ENCODE measurements around the gene UQCRC1. TPM values are rescaled to one million over a fixed set of nuclear protein-coding genes. Genes with fewer than 3 reads are reported as not detected.

UQCRC1 gene
- polyA plus RNA-seq, 3 donors, result 326 to 409 (median 350) TPM

DNA sequence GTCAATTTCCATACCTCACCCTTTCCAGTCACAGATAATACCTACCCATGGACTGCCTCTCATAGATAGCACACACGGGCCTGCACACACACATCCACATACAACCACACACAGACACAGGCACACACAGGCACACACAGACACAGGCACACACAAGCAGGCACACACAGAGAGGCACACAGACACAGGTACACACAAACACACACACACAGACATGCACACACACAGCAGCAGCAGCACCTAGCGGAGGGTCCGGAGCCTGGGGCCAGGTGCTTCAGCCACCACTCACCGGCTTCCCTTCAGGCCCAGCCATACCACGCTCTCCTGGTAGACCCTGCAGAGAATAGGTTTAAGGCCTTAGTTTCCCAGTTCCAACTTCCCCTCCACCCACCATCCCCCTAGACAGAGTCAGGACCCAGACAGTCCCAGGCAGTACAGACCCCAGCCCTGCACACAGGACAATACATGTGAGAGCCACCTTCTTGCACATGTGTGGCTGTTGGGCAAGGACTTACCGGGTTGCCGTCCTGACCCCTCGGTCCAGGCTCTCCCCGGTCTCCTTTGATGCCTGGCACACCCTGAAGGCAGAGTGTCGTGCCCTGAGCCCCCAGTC is 35.4 kb downstream of the UQCRC1 start:
- H3K4me1 Mint-ChIP-seq, result no peaks in the 10 kb centered on the region
- Histone ChIP-seq H3K4me3 (replicated peaks in 1 of 3; ENCODE audit: low read depth in 2 of 3, low read length in 3 of 3) (no peak overlapping the region), H3K27ac (ENCODE audit: low read depth in 1 of 2, low read length in 2 of 2) (no peak overlapping the region), H3K4me1 (ENCODE audit: control insufficient read depth in 1 of 2, insufficient read depth in 2 of 2, low read length in 2 of 2) (no peaks in the 10 kb centered on the region), H3K27me3 (ENCODE audit: control insufficient read depth in 2 of 2, insufficient read depth in 2 of 2, low read length in 2 of 2) (no peaks in the 10 kb centered on the region), H2AFZ (ENCODE audit: insufficient read depth, low read depth, low read length, poor library complexity, severe bottlenecking) (no peak overlapping the region), H3K79me2 (ENCODE audit: insufficient read depth, low read length) (no peaks in the 10 kb centered on the region), H3K4me2 (replicated peaks; ENCODE audit: extremely low read depth, low read length, poor library complexity, severe bottlenecking) (no peak overlapping the region), H3K9ac (ENCODE audit: insufficient read depth, low read length, poor library complexity, severe bottlenecking) (no peak overlapping the region), H3K36me3 (replicated peaks in 1 of 2; ENCODE audit: control insufficient read depth in 1 of 2, insufficient read depth in 2 of 2, low read length in 2 of 2) (no peaks in the 10 kb centered on the region), H3K9me3 (replicated peaks in 1 of 2; ENCODE audit: control insufficient read depth in 1 of 2, insufficient read depth in 1 of 2, low read length in 2 of 2) (no peaks in the 10 kb centered on the region), H4K20me1 (ENCODE audit: insufficient read depth, low read length) (no peaks in the 10 kb centered on the region)
- no peak overlapping the region for H3K27ac Mint-ChIP-seq
- H3K9me3 Mint-ChIP-seq, result no peaks in the 10 kb centered on the region
- WGBS (ENCODE audit: insufficient coverage), result 98% methylated on average over 5 of the region's 10 CpGs
- H3K4me3 Mint-ChIP-seq, result no peak overlapping the region
- intact Hi-C loops (cut with micrococcal nuclease), result loop anchor here in 1 of 2 donors (5.0 kb wide), 1 partner anchor 33 kb away; the partner anchor contains the start of gene UQCRC1
- TF ChIP-seq, protein P1, sequence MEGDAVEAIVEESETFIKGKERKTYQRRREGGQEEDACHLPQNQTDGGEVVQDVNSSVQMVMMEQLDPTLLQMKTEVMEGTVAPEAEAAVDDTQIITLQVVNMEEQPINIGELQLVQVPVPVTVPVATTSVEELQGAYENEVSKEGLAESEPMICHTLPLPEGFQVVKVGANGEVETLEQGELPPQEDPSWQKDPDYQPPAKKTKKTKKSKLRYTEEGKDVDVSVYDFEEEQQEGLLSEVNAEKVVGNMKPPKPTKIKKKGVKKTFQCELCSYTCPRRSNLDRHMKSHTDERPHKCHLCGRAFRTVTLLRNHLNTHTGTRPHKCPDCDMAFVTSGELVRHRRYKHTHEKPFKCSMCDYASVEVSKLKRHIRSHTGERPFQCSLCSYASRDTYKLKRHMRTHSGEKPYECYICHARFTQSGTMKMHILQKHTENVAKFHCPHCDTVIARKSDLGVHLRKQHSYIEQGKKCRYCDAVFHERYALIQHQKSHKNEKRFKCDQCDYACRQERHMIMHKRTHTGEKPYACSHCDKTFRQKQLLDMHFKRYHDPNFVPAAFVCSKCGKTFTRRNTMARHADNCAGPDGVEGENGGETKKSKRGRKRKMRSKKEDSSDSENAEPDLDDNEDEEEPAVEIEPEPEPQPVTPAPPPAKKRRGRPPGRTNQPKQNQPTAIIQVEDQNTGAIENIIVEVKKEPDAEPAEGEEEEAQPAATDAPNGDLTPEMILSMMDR (IDR thresholded peaks at IDR 0.05), result no peak
- no peaks in the 10 kb centered on the region for H3K36me3 Mint-ChIP-seq
- peaks cover 4 to 9% (median 5%) of the 10 kb centered on the region in 3 donors for H3K27me3 Mint-ChIP-seq (ENCODE audit: low read depth in 3 of 3)
- no peak for DNase-seq

DNA sequence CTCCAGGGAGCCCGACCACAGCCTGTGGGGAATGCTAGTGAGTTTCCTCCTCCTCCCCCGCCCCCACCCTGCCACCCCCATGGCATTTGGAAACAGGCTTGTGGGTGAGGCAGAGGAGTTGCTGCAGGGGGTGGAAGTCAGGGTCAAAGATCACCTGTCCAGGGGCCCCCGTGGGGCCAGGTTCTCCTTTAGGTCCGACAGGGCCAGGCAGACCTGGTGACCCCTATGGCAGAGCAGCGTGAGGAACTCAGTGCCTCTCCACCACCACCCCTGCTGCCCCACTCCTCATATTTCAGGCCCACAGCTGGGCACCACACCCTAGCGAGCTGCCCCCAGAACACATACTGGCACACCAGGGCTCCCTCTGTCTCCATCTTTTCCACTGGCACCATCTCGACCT is 36.9 kb downstream of the UQCRC1 start:
- H3K36me3 Mint-ChIP-seq, result no peaks in the 10 kb centered on the region
- H3K4me3 ChIP-seq (replicated peaks in 1 of 3; ENCODE audit: low read depth in 2 of 3, low read length in 3 of 3), result no peak overlapping the region
- DNase-seq, result no peak
- no peaks in the 10 kb centered on the region for H3K4me1 ChIP-seq (ENCODE audit: control insufficient read depth in 1 of 2, insufficient read depth in 2 of 2, low read length in 2 of 2)
- H3K27me3 Mint-ChIP-seq (ENCODE audit: low read depth in 3 of 3), result peaks cover 5 to 6% (median 6%) of the 10 kb centered on the region in 3 donors
- H3K9me3 ChIP-seq (replicated peaks in 1 of 2; ENCODE audit: control insufficient read depth in 1 of 2, insufficient read depth in 1 of 2, low read length in 2 of 2), result no peaks in the 10 kb centered on the region
- no peak overlapping the region for H3K27ac Mint-ChIP-seq
- H3K79me2 ChIP-seq (ENCODE audit: insufficient read depth, low read length), result no peaks in the 10 kb centered on the region
- no peak overlapping the region for H3K4me2 ChIP-seq (replicated peaks; ENCODE audit: extremely low read depth, low read length, poor library complexity, severe bottlenecking)
- H3K27ac ChIP-seq (ENCODE audit: low read depth in 1 of 2, low read length in 2 of 2), result no peak overlapping the region
- no peak overlapping the region for H2AFZ ChIP-seq (ENCODE audit: insufficient read depth, low read depth, low read length, poor library complexity, severe bottlenecking)
- WGBS (ENCODE audit: insufficient coverage), result 97% methylated on average over 4 of the region's 7 CpGs
- no peaks in the 10 kb centered on the region for H3K36me3 ChIP-seq (replicated peaks in 1 of 2; ENCODE audit: control insufficient read depth in 1 of 2, insufficient read depth in 2 of 2, low read length in 2 of 2)
- H3K27me3 ChIP-seq (ENCODE audit: control insufficient read depth in 2 of 2, insufficient read depth in 2 of 2, low read length in 2 of 2), result no peaks in the 10 kb centered on the region
- TF ChIP-seq, protein P1 (IDR thresholded peaks at IDR 0.05), result no peak
- no peak overlapping the region for H3K9ac ChIP-seq (ENCODE audit: insufficient read depth, low read length, poor library complexity, severe bottlenecking)
- H3K9me3 Mint-ChIP-seq, result no peaks in the 10 kb centered on the region
- H3K4me3 Mint-ChIP-seq, result no peak overlapping the region
- H3K4me1 Mint-ChIP-seq, result no peaks in the 10 kb centered on the region
- H4K20me1 ChIP-seq (ENCODE audit: insufficient read depth, low read length), result no peaks in the 10 kb centered on the region
- intact Hi-C loops (cut with micrococcal nuclease), result loop anchor here in 1 of 2 donors (5.0 kb wide), 1 partner anchor 35 kb away; the partner anchor contains the start of gene UQCRC1
